GM12874 (cell line): ENCODE results near the gene APP.

ENCODE experiments used
- CTCF ChIP-seq: IDR thresholded peaks from 2 replicates; pipeline ENCODE4 v1.5.1; 2011; ENCODE audit warnings: low read depth, mild to moderate bottlenecking, control low read depth, low read length, moderate library complexity; ENCODE audit not compliant: insufficient read depth

APP gene

DNA sequence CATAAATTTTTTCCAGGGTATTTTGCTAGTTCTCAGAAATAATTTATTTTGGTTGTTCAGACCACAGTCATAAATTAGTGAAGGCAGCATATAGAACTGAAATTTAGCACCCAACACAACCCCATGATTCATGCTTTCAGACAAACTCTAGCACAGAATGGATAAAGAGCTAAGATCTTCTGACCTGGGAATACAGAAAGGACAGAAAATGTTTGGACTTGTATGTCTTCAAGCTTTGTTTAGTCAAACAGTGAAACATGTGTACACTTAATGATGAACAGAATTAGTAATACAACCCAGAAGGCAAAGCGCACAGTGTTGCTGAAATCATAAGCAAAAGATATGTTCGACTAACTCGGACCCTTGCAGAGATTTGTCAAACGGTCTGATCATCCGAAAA lies 205.6 kb downstream of the APP start:
- TF ChIP-seq CTCF, result no peak

GRCh38 chr21:25964015-25964414 lies 206.6 kb downstream of the APP start:
- no peak for TF ChIP-seq CTCF

GRCh38 chr21:25963181-25963580 lies 207.4 kb downstream of the APP start:
- no peak for TF ChIP-seq CTCF

- TF ChIP-seq CTCF, result no peak
Observed at GRCh38 chr21:25961042-25961441, 209.5 kb downstream of the APP start.

GRCh38 chr21:25960402-25960801 lies 210.2 kb downstream of the APP start:
- TF ChIP-seq CTCF, result no peak

DNA sequence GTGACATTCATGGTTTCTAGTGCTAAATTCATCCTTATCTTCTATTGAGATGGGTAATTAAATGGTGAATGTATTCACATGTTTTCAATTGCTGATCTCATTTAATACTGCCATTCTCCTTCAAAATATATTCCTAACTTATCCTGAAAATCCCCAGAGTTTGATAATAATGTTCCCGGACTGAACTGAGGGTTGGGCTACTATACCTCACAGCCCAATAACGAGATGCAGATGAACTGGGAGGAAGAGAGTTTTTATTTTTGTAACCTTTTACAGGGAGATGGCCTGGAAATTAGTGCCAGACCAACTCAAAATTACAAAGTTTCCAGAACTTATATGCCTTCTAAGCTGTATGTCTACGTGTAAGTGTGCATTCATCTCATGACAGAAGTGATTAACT lies 210.8 kb downstream of the APP start:
- no peak for TF ChIP-seq CTCF

- no peak for TF ChIP-seq CTCF
Observed at GRCh38 chr21:25956993-25957714, 213.4 kb downstream of the APP start.
